22Rv1 (cell line): ENCODE data around the gene ITPRIPL2.

Experiments
- H3K27ac ChIP-seq: fragments of 450-650 bp; 2 replicates; pipeline ENCODE4 v1.5.1; 2017
- ZFX ChIP-seq: fragments of 450-650 bp; IDR thresholded peaks from 2 replicates; pipeline ENCODE4 v1.6.1; 2017; ENCODE audit warnings: antibody characterized with exemption, borderline replicate concordance
- TF ChIP-seq, protein P1 (sequence below): fragments of 450-650 bp; IDR thresholded peaks from 2 replicates; pipeline ENCODE4 v1.5.1; 2017; ENCODE audit warnings: mild to moderate bottlenecking

ITPRIPL2 gene

DNA sequence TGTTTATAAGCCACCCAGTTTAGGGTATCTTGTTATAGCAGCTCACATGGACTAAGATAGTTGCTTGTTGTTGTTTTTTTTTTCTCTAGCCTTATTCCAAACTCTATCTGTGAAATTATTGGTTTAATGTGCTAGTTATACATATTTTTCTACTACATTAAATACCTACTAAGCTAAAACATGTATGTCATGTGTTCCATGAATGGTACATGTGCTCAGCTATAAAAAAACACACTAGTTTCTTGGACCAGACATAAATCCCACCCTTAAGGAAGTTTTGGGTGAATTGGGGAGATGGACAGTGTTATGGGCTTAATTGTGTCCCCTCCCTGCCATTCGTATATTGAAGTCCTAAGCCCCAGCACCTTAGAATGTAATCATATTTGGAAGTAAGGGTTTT, 19.8 kb downstream of the ITPRIPL2 start:
- no peak overlapping the region for H3K27ac ChIP-seq
- TF ChIP-seq ZFX: no peak
- TF ChIP-seq, protein P1, sequence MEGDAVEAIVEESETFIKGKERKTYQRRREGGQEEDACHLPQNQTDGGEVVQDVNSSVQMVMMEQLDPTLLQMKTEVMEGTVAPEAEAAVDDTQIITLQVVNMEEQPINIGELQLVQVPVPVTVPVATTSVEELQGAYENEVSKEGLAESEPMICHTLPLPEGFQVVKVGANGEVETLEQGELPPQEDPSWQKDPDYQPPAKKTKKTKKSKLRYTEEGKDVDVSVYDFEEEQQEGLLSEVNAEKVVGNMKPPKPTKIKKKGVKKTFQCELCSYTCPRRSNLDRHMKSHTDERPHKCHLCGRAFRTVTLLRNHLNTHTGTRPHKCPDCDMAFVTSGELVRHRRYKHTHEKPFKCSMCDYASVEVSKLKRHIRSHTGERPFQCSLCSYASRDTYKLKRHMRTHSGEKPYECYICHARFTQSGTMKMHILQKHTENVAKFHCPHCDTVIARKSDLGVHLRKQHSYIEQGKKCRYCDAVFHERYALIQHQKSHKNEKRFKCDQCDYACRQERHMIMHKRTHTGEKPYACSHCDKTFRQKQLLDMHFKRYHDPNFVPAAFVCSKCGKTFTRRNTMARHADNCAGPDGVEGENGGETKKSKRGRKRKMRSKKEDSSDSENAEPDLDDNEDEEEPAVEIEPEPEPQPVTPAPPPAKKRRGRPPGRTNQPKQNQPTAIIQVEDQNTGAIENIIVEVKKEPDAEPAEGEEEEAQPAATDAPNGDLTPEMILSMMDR: no peak

DNA sequence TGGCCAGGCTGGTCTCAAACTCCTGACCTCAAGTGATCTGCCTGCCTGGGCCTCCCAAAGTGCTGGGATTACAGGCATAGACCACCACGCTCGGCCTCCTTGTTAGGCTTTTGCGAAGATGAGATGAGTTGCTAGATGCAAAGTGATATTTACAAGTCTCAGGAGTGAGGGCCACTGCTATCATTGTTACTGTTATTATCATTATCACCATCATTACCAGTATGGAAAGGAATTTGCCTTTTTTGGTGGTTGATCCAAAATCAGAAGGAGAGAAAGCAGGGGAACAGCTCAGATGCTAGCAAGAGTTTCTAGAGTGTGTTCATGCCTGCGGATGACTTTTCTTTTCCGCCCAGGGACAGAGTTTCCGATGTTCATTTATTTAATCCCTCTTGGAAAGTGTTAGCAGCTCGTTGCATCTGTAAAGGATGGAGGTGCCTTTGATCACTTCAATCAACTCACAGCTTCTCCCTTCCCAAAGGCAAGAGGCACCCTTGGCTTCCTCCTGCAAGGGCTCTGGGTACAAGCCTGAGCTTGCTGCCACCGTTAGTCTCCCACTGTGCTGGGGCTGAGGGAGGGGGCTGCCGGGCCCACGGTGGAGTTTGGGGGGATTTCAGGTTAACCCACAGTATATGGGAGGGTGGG, 21.6 kb downstream of the ITPRIPL2 start:
- TF ChIP-seq, protein P1: no peak
- TF ChIP-seq ZFX: no peak
- no peak overlapping the region for H3K27ac ChIP-seq

DNA sequence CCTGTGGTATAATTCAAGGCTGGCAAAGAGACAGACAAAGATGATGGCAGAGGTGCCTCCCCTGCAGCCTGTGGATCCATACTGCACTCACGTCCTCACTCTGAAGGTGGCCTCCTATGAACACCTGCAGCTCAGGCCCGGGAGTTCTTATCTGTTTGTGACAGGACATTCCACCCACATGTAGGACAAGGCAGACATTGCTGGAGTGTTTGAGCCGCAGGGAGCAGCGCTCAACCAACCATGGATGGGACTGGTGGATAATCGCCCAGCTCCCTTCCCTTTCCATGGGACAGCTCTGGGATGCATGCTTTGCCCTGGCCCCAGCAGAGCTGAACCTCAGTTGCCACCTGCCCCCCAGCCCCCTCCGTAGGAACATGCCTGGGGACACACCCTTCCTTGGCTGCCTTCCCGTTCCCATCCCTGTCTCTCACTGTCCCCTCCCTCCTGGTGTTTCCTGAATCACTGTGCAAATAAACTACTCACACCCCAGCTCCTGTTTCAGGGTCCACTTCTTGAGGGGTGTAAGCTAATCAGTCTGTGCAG, 22.2 kb downstream of the ITPRIPL2 start:
- TF ChIP-seq ZFX: no peak
- TF ChIP-seq, protein P1: no peak
- H3K27ac ChIP-seq: no peak overlapping the region

DNA sequence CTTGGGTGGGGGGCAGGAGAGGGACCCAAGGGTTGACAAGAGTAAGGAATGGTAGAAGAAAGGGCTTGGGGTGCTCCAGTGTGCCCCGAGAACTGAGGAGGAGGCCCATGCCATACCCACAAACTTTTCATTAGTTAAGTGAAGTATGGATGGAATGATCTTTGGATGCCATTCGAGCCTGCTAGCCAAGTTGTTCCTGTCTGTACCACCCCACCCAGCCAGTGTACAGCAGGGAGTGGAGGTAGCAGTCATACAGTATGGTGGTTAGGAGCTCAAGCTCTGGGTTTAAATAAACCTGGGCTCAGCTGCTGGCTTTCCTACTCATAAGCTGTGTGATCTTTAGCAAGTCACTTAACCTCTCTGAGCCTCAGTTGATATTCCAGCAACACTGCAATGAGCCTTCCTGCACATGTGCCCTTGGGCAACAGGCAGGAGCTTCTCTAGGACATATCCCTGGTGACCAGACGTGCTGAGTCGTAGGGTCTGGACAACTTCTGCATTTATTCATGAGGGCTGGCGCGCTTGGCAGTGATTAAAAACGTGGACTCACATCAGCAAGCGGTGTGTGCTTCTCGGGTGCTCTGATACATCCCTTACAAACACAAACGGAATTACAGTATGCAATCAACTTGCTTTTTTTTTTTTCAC, 22.9 kb downstream of the ITPRIPL2 start:
- no peak for TF ChIP-seq ZFX
- TF ChIP-seq, protein P1: no peak
- H3K27ac ChIP-seq: no peak overlapping the region

DNA sequence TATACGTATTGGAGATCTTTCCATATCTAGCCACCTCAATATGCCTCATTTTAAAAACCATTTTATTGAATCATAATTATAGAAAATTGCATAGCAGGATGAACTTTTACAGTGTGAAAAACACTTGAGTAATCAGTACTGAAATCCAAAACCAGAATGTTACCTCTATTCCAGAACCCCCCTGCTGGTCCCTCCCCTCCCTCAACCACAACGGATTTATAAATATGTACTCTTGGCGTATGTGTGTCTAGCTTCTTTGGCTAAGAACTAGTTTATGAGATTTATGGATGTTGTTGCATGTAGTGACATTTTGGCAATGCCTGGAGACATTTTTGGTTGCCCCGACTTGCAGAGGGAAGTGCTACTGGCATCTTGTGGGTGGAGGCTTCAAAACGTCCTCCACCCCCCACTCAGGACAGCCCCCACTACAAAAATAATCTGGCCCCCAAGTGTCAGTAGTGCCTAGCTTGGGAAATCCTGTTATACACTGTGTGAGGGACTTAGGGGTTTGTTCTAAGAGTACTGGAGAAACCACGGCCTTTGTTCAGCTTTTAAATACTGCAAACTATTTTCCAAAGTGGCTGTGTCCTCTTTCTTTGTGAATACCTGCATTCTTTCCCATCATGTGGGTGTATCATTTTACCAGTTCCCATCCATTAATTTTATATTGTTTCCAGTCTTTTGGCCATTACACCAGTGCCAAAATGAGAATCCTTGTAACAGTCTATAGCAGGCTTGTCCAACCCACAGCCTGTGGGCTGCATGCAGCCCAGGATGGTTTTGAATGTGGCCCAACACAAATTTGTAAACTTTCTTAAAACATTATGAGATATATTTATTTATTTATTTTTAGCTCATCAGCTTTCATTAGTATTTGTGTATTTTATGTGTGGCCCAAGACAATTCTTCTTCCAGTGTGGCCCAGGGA, 23.7 kb downstream of the ITPRIPL2 start:
- no peak overlapping the region for H3K27ac ChIP-seq
- TF ChIP-seq ZFX: no peak
- TF ChIP-seq, protein P1: no peak

DNA sequence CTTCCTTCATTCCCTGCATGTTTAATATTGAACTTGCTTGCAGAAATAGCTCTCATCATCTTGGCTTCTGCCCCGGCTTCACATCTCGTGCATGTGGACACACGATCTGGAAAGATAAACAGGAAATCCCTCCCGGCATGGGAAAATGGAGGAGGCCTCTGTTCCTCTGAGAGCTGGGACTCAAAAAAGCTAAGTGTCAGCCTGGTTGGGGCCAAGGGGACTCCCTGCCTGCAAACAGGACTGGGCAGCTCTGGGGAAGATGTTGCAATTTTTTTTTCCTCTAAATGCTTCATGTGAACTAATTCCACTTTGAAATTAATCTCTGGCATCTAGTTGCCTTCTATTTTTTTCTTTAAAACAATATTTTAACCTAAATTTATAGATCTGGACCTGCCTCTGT, 24.8 kb downstream of the ITPRIPL2 start:
- no peak for TF ChIP-seq ZFX
- no peak overlapping the region for H3K27ac ChIP-seq

DNA sequence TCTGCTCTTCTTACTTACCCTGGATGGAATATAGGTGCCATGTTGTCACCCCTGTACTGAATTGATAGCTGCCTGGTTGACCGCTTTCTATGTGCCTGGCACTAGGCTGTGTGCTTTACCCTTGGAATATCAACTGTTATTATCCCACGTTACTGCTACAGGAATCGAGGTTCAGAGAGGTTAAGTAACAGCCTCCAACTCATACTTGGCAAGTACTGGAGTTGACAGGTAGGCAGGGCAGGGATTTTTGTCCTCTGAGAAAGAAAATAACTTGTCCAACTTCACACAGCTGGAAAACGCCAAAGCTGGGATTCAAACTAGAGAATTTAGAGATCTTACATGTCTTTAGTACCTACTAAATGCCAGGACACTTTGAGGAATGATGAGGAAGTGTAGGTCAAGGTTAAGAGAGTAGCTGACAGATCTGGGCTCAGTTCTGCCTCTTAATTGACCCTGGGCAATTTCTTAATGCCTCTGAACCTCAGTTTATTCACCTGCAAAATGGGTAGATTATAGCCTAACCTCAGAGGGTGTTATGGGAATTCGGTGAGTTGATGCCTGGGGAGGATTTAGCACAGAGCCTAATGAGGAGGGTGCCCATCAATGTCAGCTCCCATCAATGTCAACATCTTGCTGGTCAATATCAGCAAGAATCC, 25.8 kb downstream of the ITPRIPL2 start:
- TF ChIP-seq, protein P1: no peak
- TF ChIP-seq ZFX: no peak
- H3K27ac ChIP-seq: no peak overlapping the region
